Coronary artery (tissue), 2 donors: ENCODE results near the gene PRDM16.

Experiments used
- DNase-seq: peaks from one replicate; pipeline ENCODE4 v3.0.0-alpha.2; 2017; ENCODE audit warnings: low spot score
- H3K27ac ChIP-seq, 2 donors: fragments of 200-600 bp; sonication (generic); one replicate each; pipeline ENCODE4 v1.5.1; 2016 to 2019
- H3K4me3 ChIP-seq: fragments of 200-600 bp; sonication (generic); 2 replicates; pipeline ENCODE4 v1.5.1; 2016; ENCODE audit warnings: mild to moderate bottlenecking, moderate library complexity
- TF ChIP-seq, protein P1 (sequence below): fragments of 200-600 bp; sonication (generic); IDR thresholded peaks from one replicate; pipeline ENCODE4 v1.5.1; 2019; ENCODE audit warnings: antibody characterized with exemption

PRDM16 gene

DNA sequence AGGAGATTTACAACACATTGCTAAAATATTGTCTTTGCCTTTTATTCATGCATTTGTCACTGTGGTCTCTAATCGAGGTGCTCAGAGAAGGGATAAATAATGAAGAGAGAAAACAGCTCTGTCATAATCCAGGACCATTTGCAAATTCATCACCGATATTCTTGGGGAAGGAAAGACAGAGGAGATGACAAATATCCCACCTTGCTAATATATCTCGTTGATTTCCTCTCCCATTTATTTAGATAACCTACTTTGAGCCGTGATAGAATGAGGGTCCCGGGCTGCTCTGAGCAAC is 86.9 kb downstream of the PRDM16 start:
- DNase-seq, result no peak
- TF ChIP-seq, protein P1, sequence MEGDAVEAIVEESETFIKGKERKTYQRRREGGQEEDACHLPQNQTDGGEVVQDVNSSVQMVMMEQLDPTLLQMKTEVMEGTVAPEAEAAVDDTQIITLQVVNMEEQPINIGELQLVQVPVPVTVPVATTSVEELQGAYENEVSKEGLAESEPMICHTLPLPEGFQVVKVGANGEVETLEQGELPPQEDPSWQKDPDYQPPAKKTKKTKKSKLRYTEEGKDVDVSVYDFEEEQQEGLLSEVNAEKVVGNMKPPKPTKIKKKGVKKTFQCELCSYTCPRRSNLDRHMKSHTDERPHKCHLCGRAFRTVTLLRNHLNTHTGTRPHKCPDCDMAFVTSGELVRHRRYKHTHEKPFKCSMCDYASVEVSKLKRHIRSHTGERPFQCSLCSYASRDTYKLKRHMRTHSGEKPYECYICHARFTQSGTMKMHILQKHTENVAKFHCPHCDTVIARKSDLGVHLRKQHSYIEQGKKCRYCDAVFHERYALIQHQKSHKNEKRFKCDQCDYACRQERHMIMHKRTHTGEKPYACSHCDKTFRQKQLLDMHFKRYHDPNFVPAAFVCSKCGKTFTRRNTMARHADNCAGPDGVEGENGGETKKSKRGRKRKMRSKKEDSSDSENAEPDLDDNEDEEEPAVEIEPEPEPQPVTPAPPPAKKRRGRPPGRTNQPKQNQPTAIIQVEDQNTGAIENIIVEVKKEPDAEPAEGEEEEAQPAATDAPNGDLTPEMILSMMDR, result no peak
- H3K4me3 ChIP-seq, result no peak overlapping the region
- H3K27ac ChIP-seq, result peak overlapping the region; percentile 64 to 77

DNA sequence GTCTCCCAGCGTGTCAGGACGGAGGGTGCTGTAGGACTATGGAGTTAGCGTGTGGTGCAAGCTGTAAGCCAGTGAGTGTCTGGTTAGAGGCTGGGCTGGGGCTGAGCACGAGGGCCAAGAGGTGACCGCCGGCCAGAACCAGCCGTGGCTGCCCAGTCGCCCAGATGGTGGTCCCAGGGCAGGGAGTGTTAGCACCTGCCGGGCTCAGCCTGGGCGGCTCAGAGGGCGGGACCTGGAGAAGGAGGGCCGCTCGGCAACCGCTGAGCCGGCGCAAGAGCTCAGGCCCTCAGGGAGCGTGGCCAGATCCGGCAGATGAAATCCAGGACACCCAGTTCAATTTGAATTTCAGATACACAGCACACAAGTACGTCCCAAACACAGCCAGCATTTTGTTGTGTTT is 87.9 kb downstream of the PRDM16 start:
- TF ChIP-seq, protein P1, result no peak
- Histone ChIP-seq H3K27ac (peak overlapping the region; percentile 64 to 77), H3K4me3 (no peak overlapping the region)
- DNase-seq, result no peak

GRCh38 chr1:3158347-3158746 is 89.3 kb downstream of the PRDM16 start:
- H3K27ac ChIP-seq, result no peak overlapping the region
- no peak for DNase-seq
- no peak overlapping the region for H3K4me3 ChIP-seq
- TF ChIP-seq, protein P1, result no peak

GRCh38 chr1:3159121-3159520 is 90.1 kb downstream of the PRDM16 start:
- Histone ChIP-seq H3K27ac (peak overlapping the region in 1 of 2 donors; percentile 12), H3K4me3 (no peak overlapping the region)
- TF ChIP-seq, protein P1, result no peak
- no peak for DNase-seq

DNA sequence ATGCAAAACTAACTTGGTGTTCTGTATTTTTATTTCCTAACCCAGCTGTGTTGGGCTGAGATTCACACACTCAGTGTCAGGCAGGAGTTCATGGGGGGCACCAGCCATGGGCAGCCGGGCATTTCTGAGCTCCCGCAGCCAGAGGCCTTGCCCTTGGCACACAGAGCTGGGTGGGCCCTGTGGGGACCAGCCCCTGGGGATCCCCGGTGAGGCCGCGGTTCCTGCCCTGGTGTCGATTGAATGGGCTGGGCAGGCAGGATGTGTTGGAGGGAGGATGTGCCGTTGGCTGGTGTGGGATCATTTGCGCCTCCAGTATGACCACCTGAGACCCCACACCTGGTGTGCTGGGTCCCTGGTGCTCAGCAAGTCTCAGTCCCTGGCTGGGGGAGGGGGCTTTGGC is 91.0 kb downstream of the PRDM16 start:
- DNase-seq, result no peak
- H3K27ac ChIP-seq, result peak overlapping the region; percentile 73 to 83
- H3K4me3 ChIP-seq, result no peak overlapping the region
- TF ChIP-seq, protein P1, result no peak

GRCh38 chr1:3160647-3161145 is 91.7 kb downstream of the PRDM16 start:
- Histone ChIP-seq H3K4me3 (peak overlapping the region; percentile 44), H3K27ac (peak overlapping the region; percentile 73 to 83)
- TF ChIP-seq, protein P1, result no peak
- no peak for DNase-seq

DNA sequence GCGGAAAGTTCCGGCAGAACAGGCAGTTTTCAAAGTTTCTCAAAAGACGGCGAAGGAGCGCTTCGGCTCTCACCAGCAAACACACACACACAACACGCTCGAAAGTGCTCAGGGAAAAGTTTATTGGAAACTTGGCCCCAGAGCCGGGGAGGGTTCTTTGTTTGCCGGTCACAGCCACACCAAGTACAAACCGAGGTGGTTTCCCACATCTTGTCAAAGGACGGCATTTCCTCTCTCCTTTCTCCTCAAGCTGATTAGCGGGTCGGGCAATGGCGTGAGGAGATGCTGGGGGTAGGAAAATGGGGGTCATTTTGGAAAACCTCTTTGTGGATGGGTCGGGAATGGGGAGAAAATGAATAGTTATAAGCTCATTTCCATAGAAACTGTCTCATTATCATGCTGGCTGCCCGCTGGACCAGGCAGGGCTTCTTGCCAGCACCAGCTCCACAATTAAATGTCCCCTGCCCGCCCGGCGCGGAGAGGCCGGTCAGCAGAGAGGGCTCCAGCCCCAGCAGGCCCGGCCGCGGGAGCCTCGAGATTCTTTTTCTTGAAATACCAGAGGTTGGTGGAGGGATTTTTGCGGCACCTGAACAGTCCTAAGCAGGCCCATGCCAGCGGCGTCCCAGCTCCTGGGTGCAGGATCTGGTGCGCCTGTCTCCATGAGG is 92.3 kb downstream of the PRDM16 start:
- peak overlapping the region; percentile 73 to 83 for H3K27ac ChIP-seq
- TF ChIP-seq, protein P1, result no peak
- H3K4me3 ChIP-seq, result peak overlapping the region; percentile 44
- DNase-seq, result no peak
